Vagina (tissue), 2 donors: ENCODE data around the gene LRCH1.

ENCODE experiments used
- CTCF ChIP-seq, 3 experiments: fragments of 450-650 bp in 2 of 3; fragments of 200-600 bp in 1 of 3; sonication (generic) in 1 of 3; IDR thresholded peaks; one replicate each; pipeline ENCODE4 v1.5.1; 2017 to 2019; ENCODE audit warnings: antibody characterized with exemption in 3 of 3, mild to moderate bottlenecking in 2 of 3, moderate library complexity in 2 of 3
- POLR2A ChIP-seq, 2 donors: fragments of 450-650 bp; IDR thresholded peaks; one replicate each; pipeline ENCODE4 v1.6.1; 2017; ENCODE audit warnings: antibody characterized with exemption in 2 of 2, mild to moderate bottlenecking in 2 of 2, moderate library complexity in 2 of 2
- POLR2AphosphoS5 ChIP-seq, 2 donors: sonication (generic); formaldehyde crosslinking; IDR thresholded peaks; one replicate each; pipeline ENCODE4 v1.9.0; 2017; ENCODE audit warnings: antibody characterized with exemption in 2 of 2, mild to moderate bottlenecking in 2 of 2, low read depth in 1 of 2; ENCODE audit not compliant: insufficient read depth in 1 of 2

GRCh38 chr13:46523972-46524752, 28.8 kb upstream of the LRCH1 start:
- TF ChIP-seq POLR2A (IDR thresholded peaks at IDR 0.05) = no peak
- TF ChIP-seq CTCF (IDR thresholded peaks at IDR 0.05) = no peak
- no peak for TF ChIP-seq POLR2AphosphoS5 (IDR thresholded peaks at IDR 0.05; ENCODE audit: insufficient read depth in 1 of 2, low read depth in 1 of 2)
